MCF 10A (cell line): ENCODE results near the gene FBLN2. TPM values are rescaled to one million over a fixed set of nuclear protein-coding genes. Genes with fewer than 3 reads are reported as not detected.

Experiments used
- BruUV-seq: library from RNA; stranded (reverse); fragments of 400-500 nt; replicated peaks from 2 replicates; lab custom pipeline; 2021; lab: Mats Ljungman, UMichigan
- CTCF ChIA-PET: fragments of 300-600 bp; sonication (Branson Sonifier 250); formaldehyde crosslinking; extraction: SDS; loops from one replicate; lab custom pipeline; 2021; ENCODE audit warnings: antibody characterized with exemption, inconsistent platforms; lab: Yijun Ruan, JAX
- POLR2A ChIA-PET: fragments of 300-600, 350-650 bp; sonication (Branson Sonifier 250); formaldehyde crosslinking; extraction: SDS; loops from one replicate; lab custom pipeline; 2020; ENCODE audit warnings: antibody characterized with exemption, inconsistent platforms; lab: Yijun Ruan, JAX
- DNase-seq: peaks from one replicate; pipeline ENCODE4 v3.0.0-alpha.2; 2018; ENCODE audit not compliant: unreplicated experiment
- H3K27ac Mint-ChIP-seq: one replicate; pipeline ENCODE4 v1.8.0; 2022; ENCODE audit warnings: mild to moderate bottlenecking, low read depth, mixed read lengths; ENCODE audit not compliant: unreplicated experiment
- H3K27me3 Mint-ChIP-seq: one replicate; pipeline ENCODE4 v1.8.0; 2022; ENCODE audit warnings: mixed read lengths; ENCODE audit not compliant: insufficient read depth, unreplicated experiment
- H3K36me3 Mint-ChIP-seq: one replicate; pipeline ENCODE4 v1.8.0; 2022; ENCODE audit warnings: mild to moderate bottlenecking, moderate library complexity, mixed read lengths; ENCODE audit not compliant: insufficient read depth, unreplicated experiment
- H3K4me1 Mint-ChIP-seq: one replicate; pipeline ENCODE4 v1.8.0; 2022; ENCODE audit warnings: mixed read lengths; ENCODE audit not compliant: insufficient read depth, unreplicated experiment
- H3K4me3 Mint-ChIP-seq: one replicate; pipeline ENCODE4 v1.8.0; 2022; ENCODE audit warnings: mild to moderate bottlenecking, moderate library complexity, mixed read lengths; ENCODE audit not compliant: unreplicated experiment
- H3K9me3 Mint-ChIP-seq: one replicate; pipeline ENCODE4 v1.8.0; 2022; ENCODE audit warnings: mixed read lengths; ENCODE audit not compliant: unreplicated experiment
- CTCF ChIP-seq: fragments of 200-600 bp; IDR thresholded peaks from one replicate; pipeline ENCODE4 v1.8.0; 2022; ENCODE audit warnings: antibody characterized with exemption, mild to moderate bottlenecking; ENCODE audit not compliant: unreplicated experiment
- intact Hi-C: fragments of 100-400 bp; cut with micrococcal nuclease; formaldehyde crosslinking; loops from 2 replicates; pipeline ENCODE4 v1.14.1; 2022
- total RNA-seq: library from RNA; stranded (reverse); gene quantifications from 2 replicates; pipeline ENCODE4 v1.2.3, GENCODE V29; 2022

FBLN2 gene
- total RNA-seq, 1 experiment from 2014 or later, result not detected

- POLR2A ChIA-PET, result no interaction called here
- BruUV-seq, result no TSS peak
- no peak overlapping the region for H3K4me3 Mint-ChIP-seq
- no peak overlapping the region for H3K27ac Mint-ChIP-seq
- no peak for TF ChIP-seq CTCF
- H3K9me3 Mint-ChIP-seq, result peaks cover 2% of the 10 kb centered on the region
- peaks cover 10% of the 10 kb centered on the region for H3K4me1 Mint-ChIP-seq
- CTCF ChIA-PET, result interaction anchor here (0.6 to 1.4 kb wide), 3 partner anchors 63 to 710 kb away, joined by 3 to 5 read pairs (median 4); no protein-coding TSS in a partner anchor
- intact Hi-C loops, result no loop called here
- no peaks in the 10 kb centered on the region for H3K36me3 Mint-ChIP-seq
- no peaks in the 10 kb centered on the region for H3K27me3 Mint-ChIP-seq
- no peak for DNase-seq
Measured at GRCh38 chr3:13608969-13609725, 60.2 kb downstream of the FBLN2 start.

GRCh38 chr3:13610006-13610570 lies 61.2 kb downstream of the FBLN2 start:
- intact Hi-C loops, result no loop called here
- DNase-seq, result no peak
- BruUV-seq, result no TSS peak

GRCh38 chr3:13611221-13611620 lies 62.3 kb downstream of the FBLN2 start:
- POLR2A ChIA-PET, result no interaction called here
- Mint-ChIP-seq H3K27me3 (no peaks in the 10 kb centered on the region), H3K9me3 (peaks cover 11% of the 10 kb centered on the region), H3K4me3 (no peak overlapping the region), H3K27ac (no peak overlapping the region), H3K36me3 (no peaks in the 10 kb centered on the region), H3K4me1 (peaks cover 10% of the 10 kb centered on the region)
- TF ChIP-seq CTCF, result no peak
- BruUV-seq, result no TSS peak
- no peak for DNase-seq
- CTCF ChIA-PET, result interaction anchor here (0.7 to 1.1 kb wide), 2 partner anchors 38 to 111 kb away, joined by 3 read pairs; no protein-coding TSS in a partner anchor
- intact Hi-C loops, result no loop called here

More at GRCh38 chr3:13610006-13610570, 61.2 kb downstream of the FBLN2 start:
- H3K4me3 Mint-ChIP-seq, result no peak overlapping the region
- H3K27ac Mint-ChIP-seq, result no peak overlapping the region
- H3K9me3 Mint-ChIP-seq, result peaks cover 11% of the 10 kb centered on the region
- no peaks in the 10 kb centered on the region for H3K27me3 Mint-ChIP-seq
- TF ChIP-seq CTCF, result no peak
- H3K36me3 Mint-ChIP-seq, result no peaks in the 10 kb centered on the region
- POLR2A ChIA-PET, result no interaction called here
- H3K4me1 Mint-ChIP-seq, result peaks cover 10% of the 10 kb centered on the region
- CTCF ChIA-PET, result interaction anchor here (0.6 kb wide), 2 partner anchors 709 to 1391 kb away, joined by 4 read pairs; no protein-coding TSS in a partner anchor

- DNase-seq, result no peak
- ChIA-PET CTCF (interaction anchor here (0.6 to 0.7 kb wide), 2 partner anchors 23 to 160 kb away, joined by 3 to 4 read pairs; no protein-coding TSS in a partner anchor), POLR2A (interaction anchor here (0.7 kb wide), 2 partner anchors 21 to 87 kb away, joined by 3 read pairs; no protein-coding TSS in a partner anchor)
- H3K9me3 Mint-ChIP-seq, result peaks cover 20% of the 10 kb centered on the region
- H3K4me3 Mint-ChIP-seq, result no peak overlapping the region
- no peak for TF ChIP-seq CTCF
- no TSS peak for BruUV-seq
- no peak overlapping the region for H3K27ac Mint-ChIP-seq
- no peaks in the 10 kb centered on the region for H3K36me3 Mint-ChIP-seq
- intact Hi-C loops, result no loop called here
- H3K4me1 Mint-ChIP-seq, result peaks cover 10% of the 10 kb centered on the region
- H3K27me3 Mint-ChIP-seq, result peaks cover 12% of the 10 kb centered on the region
Measured at GRCh38 chr3:13612829-13613228, 63.9 kb downstream of the FBLN2 start.
